Dendritic cell treated with granulocyte-macrophage colony-stimulating factor and Interleukin-4, amounts not matched to agents 40 ng/mL and 50 ng/mL, for 4 days (primary cell): Measurements from ENCODE around the gene ANO4.

ENCODE experiments used
- H3K27ac Mint-ChIP-seq: one replicate; pipeline ENCODE4 v1.8.0; 2022; ENCODE audit warnings: mild to moderate bottlenecking, mixed read lengths
- H3K27me3 Mint-ChIP-seq: one replicate; pipeline ENCODE4 v1.8.0; 2022; ENCODE audit warnings: mild to moderate bottlenecking, mixed read lengths
- H3K36me3 Mint-ChIP-seq: one replicate; pipeline ENCODE4 v1.8.0; 2022; ENCODE audit warnings: low read depth, mixed read lengths
- H3K4me1 Mint-ChIP-seq: one replicate; pipeline ENCODE4 v1.8.0; 2022; ENCODE audit warnings: low read depth, mixed read lengths
- H3K4me3 Mint-ChIP-seq: one replicate; pipeline ENCODE4 v1.8.0; 2022; ENCODE audit warnings: mild to moderate bottlenecking, moderate library complexity, mixed read lengths
- H3K9me3 Mint-ChIP-seq: one replicate; pipeline ENCODE4 v1.8.0; 2022; ENCODE audit warnings: mixed read lengths
- intact Hi-C: fragments of 100-400 bp; cut with micrococcal nuclease; formaldehyde crosslinking; loops from one replicate; pipeline ENCODE4 v1.15.0; 2022

ANO4 gene

GRCh38 chr12:100867639-100868393 is 73.2 kb downstream of the ANO4 start:
- Mint-ChIP-seq H3K27ac (no peak overlapping the region), H3K4me3 (no peak overlapping the region), H3K9me3 (peaks cover 2% of the 10 kb centered on the region), H3K36me3 (no peaks in the 10 kb centered on the region), H3K27me3 (no peaks in the 10 kb centered on the region), H3K4me1 (no peaks in the 10 kb centered on the region)
- intact Hi-C loops, result no loop called here

- Mint-ChIP-seq H3K4me1 (no peaks in the 10 kb centered on the region), H3K4me3 (no peak overlapping the region), H3K36me3 (no peaks in the 10 kb centered on the region), H3K27me3 (no peaks in the 10 kb centered on the region), H3K9me3 (peaks cover 8% of the 10 kb centered on the region), H3K27ac (no peak overlapping the region)
- intact Hi-C loops, result no loop called here
These were observed 73.9 kb downstream of the ANO4 start for GRCh38 chr12:100868487-100868886.

- no peaks in the 10 kb centered on the region for H3K4me1 Mint-ChIP-seq
- no peak overlapping the region for H3K4me3 Mint-ChIP-seq
- H3K27ac Mint-ChIP-seq, result no peak overlapping the region
- intact Hi-C loops, result no loop called here
- H3K36me3 Mint-ChIP-seq, result no peaks in the 10 kb centered on the region
- peaks cover 24% of the 10 kb centered on the region for H3K9me3 Mint-ChIP-seq
- H3K27me3 Mint-ChIP-seq, result no peaks in the 10 kb centered on the region
These were observed 76.7 kb downstream of the ANO4 start for GRCh38 chr12:100871195-100871734.

DNA sequence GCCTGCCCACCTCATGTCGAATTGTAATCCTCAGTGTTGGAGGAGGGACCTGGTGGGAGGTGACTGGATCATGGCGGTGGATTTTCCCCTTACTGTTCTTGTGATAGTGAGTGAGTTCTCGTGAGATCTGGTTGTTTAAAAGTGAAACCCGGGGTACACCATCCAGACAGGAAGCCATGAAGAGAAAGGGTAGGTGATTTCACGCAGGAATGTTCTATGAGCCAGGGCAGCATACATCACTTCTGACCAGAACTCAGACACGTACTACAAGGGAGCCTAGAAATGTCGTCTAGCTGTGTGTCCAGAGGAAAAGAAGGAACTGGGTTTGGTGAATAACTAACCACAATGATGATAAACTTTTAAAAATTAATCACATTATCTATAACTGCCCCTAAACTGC is 80.6 kb downstream of the ANO4 start:
- Mint-ChIP-seq H3K4me3 (no peak overlapping the region), H3K36me3 (no peaks in the 10 kb centered on the region), H3K4me1 (no peaks in the 10 kb centered on the region), H3K27me3 (no peaks in the 10 kb centered on the region), H3K27ac (no peak overlapping the region), H3K9me3 (peaks cover 24% of the 10 kb centered on the region)
- intact Hi-C loops, result no loop called here

DNA sequence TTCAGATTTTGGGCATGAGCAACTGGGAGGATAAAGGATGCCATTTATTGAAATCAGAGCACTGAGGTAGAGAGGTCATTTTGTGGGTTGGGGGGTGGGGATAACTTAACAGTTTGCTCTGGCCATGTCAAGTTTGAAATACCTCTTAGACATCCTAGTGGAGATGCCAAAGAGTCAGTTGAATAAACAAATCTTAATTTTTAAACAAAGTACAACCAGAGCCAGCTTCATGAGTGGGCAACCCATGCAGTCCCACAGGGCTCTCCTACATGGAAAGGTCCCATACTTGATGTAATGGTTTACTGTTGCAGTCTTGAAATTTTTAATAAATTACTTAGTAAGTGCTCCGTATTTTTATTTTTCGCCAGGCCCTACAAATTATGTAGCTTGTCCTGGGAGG is 81.2 kb downstream of the ANO4 start:
- intact Hi-C loops, result no loop called here
- Mint-ChIP-seq H3K4me1 (no peaks in the 10 kb centered on the region), H3K27me3 (no peaks in the 10 kb centered on the region), H3K36me3 (no peaks in the 10 kb centered on the region), H3K27ac (no peak overlapping the region), H3K4me3 (no peak overlapping the region), H3K9me3 (peaks cover 24% of the 10 kb centered on the region)

GRCh38 chr12:100877776-100878175 is 83.2 kb downstream of the ANO4 start:
- Mint-ChIP-seq H3K27me3 (no peaks in the 10 kb centered on the region), H3K9me3 (peaks cover 22% of the 10 kb centered on the region), H3K36me3 (no peaks in the 10 kb centered on the region), H3K4me1 (no peaks in the 10 kb centered on the region), H3K4me3 (no peak overlapping the region), H3K27ac (no peak overlapping the region)
- intact Hi-C loops, result no loop called here

GRCh38 chr12:100895192-100895591 is 100.6 kb downstream of the ANO4 start:
- Mint-ChIP-seq H3K4me3 (no peak overlapping the region), H3K27ac (no peak overlapping the region), H3K9me3 (no peaks in the 10 kb centered on the region), H3K27me3 (no peaks in the 10 kb centered on the region), H3K4me1 (no peaks in the 10 kb centered on the region), H3K36me3 (no peaks in the 10 kb centered on the region)
- intact Hi-C loops, result no loop called here

GRCh38 chr12:100896192-100896591 is 101.6 kb downstream of the ANO4 start:
- no peaks in the 10 kb centered on the region for H3K36me3 Mint-ChIP-seq
- H3K4me1 Mint-ChIP-seq, result no peaks in the 10 kb centered on the region
- H3K27ac Mint-ChIP-seq, result no peak overlapping the region
- H3K27me3 Mint-ChIP-seq, result no peaks in the 10 kb centered on the region
- no peak overlapping the region for H3K4me3 Mint-ChIP-seq
- intact Hi-C loops, result no loop called here
- H3K9me3 Mint-ChIP-seq, result no peaks in the 10 kb centered on the region

DNA sequence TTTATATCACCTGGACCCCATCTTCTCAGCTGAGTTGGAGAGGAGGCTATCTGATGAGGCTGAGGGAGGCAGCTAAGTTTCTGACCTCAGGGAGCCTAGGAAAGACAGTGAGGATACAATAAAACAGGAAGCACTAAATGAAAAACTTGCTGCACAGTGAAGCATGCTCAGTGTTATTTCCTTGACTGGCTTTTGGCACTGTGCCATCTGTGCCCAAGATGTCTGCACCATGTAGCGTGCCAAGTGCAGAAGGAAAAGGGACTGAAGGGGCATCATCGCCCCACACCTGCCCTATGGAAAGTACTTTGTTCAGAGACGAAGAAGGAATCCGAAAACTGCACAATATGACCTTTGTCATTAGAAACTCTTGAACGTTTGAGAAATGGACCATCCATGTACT is 102.7 kb downstream of the ANO4 start:
- Mint-ChIP-seq H3K9me3 (no peaks in the 10 kb centered on the region), H3K36me3 (no peaks in the 10 kb centered on the region), H3K27me3 (no peaks in the 10 kb centered on the region), H3K4me1 (no peaks in the 10 kb centered on the region), H3K27ac (no peak overlapping the region), H3K4me3 (no peak overlapping the region)
- intact Hi-C loops, result no loop called here

DNA sequence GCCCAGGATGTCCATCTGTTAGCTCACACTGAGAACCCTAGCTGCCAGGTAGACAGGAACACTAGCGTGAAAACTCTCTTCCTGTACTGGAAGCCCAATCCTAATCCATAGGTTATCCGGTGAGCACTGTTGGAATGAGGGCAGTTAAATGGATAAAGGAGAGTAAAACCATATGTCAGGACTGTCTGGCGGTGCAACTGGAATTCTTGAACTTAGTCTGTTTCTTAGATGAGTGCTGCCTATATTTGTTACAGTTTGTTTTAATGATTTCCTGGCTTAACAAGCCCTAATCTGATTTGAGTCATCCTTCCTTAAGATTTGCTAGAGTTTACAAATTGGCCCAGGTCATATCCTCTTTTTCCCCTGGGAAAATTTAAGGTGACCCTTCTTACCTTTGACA is 104.7 kb downstream of the ANO4 start:
- Mint-ChIP-seq H3K27me3 (no peaks in the 10 kb centered on the region), H3K27ac (no peak overlapping the region), H3K36me3 (no peaks in the 10 kb centered on the region), H3K4me1 (no peaks in the 10 kb centered on the region), H3K9me3 (peaks cover 11% of the 10 kb centered on the region), H3K4me3 (no peak overlapping the region)
- intact Hi-C loops, result no loop called here

DNA sequence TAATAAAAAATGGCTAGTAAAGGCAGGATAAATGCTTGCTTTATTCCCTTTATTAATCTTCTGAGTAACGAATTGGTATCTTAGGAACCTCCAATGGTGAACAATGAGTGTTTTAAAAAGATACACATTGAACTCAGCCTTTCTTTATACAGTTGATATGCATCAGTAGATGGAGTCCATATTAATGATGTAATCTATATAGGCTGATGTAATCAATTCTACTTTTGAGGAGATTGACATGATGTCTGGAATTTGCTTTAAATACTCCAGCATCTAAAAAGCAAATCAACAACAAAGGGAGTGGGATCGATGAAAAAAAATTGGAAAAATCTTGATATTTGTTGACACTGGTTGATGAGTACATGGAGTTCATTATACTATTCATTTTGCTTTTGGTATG is 106.2 kb downstream of the ANO4 start:
- H3K9me3 Mint-ChIP-seq, result peaks cover 11% of the 10 kb centered on the region
- intact Hi-C loops, result no loop called here
- H3K4me1 Mint-ChIP-seq, result no peaks in the 10 kb centered on the region

DNA sequence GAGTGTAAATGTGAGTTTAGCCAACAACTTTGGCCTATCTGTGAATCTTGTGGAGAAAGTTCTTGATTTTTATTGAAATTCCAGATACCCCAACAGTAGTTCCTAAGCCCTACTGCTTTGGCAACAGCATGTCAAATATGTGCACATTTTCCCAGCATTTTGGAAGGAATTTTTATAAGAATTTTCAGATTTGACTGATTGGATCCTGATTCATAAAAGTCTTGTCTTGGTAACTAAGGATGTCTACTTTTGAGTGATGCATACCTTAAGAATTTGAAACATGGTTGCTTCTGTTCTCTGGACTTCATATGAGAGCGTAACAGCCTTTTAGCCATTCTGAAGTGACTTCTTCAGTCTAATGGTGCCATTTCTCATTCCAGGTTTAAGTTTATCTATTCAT is 106.7 kb downstream of the ANO4 start:
- Mint-ChIP-seq H3K4me1 (no peaks in the 10 kb centered on the region), H3K4me3 (no peak overlapping the region), H3K27ac (no peak overlapping the region), H3K9me3 (peaks cover 11% of the 10 kb centered on the region), H3K36me3 (no peaks in the 10 kb centered on the region), H3K27me3 (no peaks in the 10 kb centered on the region)
- intact Hi-C loops, result no loop called here

More for the DNA sequence above, 106.2 kb downstream of the ANO4 start:
- Mint-ChIP-seq H3K4me3 (no peak overlapping the region), H3K27me3 (no peaks in the 10 kb centered on the region), H3K27ac (no peak overlapping the region), H3K36me3 (no peaks in the 10 kb centered on the region)

- H3K9me3 Mint-ChIP-seq, result peaks cover 11% of the 10 kb centered on the region
- no peaks in the 10 kb centered on the region for H3K4me1 Mint-ChIP-seq
- no peaks in the 10 kb centered on the region for H3K36me3 Mint-ChIP-seq
- no peak overlapping the region for H3K27ac Mint-ChIP-seq
- H3K27me3 Mint-ChIP-seq, result no peaks in the 10 kb centered on the region
- intact Hi-C loops, result no loop called here
- H3K4me3 Mint-ChIP-seq, result no peak overlapping the region
These were observed 109.7 kb downstream of the ANO4 start for GRCh38 chr12:100904270-100904669.

DNA sequence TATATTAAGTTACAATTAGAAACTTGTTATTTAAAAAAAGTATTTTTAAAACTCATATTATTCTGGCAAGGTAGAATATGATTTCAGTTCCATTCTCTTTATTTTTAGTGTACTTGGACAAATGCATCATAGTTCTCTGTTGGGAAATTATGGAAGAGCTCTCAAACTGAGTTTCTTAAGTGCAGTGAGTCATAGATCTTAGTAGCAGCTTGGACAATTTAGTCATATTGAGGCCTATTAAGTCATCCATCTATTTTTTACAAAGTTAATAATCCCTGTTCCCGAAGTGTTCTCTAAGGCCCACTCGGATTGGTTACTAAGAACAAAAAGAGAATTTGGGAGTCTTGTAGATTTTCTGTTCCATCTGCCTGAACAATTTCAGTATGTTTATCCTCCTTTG is 113.9 kb downstream of the ANO4 start:
- H3K36me3 Mint-ChIP-seq, result no peaks in the 10 kb centered on the region
- H3K4me3 Mint-ChIP-seq, result no peak overlapping the region
- intact Hi-C loops, result no loop called here
- H3K27me3 Mint-ChIP-seq, result no peaks in the 10 kb centered on the region
- no peaks in the 10 kb centered on the region for H3K4me1 Mint-ChIP-seq
- no peak overlapping the region for H3K27ac Mint-ChIP-seq
- H3K9me3 Mint-ChIP-seq, result no peaks in the 10 kb centered on the region
